Fibroblast of skin of scalp (primary cell): ENCODE measurements around the gene PXDN.

Source experiments
- DNase-seq: peaks from one replicate; pipeline ENCODE4 v3.0.0-alpha.2; 2013

The PXDN gene

GRCh38 chr2:1647417-1648240 lies 96.7 kb downstream of the PXDN start:
- no peak for DNase-seq

- no peak for DNase-seq
These were observed 98.4 kb downstream of the PXDN start for GRCh38 chr2:1645761-1646476.

- DNase-seq, result no peak
These were observed 99.9 kb downstream of the PXDN start for GRCh38 chr2:1644427-1644826.

- peak; percentile 42 for DNase-seq
These were observed 101.2 kb downstream of the PXDN start for GRCh38 chr2:1642993-1643619.

- peak; percentile 82 for DNase-seq
These were observed 102.1 kb downstream of the PXDN start for GRCh38 chr2:1642066-1642861.

- no peak for DNase-seq
These were observed 102.8 kb downstream of the PXDN start for GRCh38 chr2:1641523-1641922.

- DNase-seq, result no peak
These were observed 103.8 kb downstream of the PXDN start for GRCh38 chr2:1640301-1641135.

GRCh38 chr2:1639086-1639858 lies 105.0 kb downstream of the PXDN start:
- no peak for DNase-seq

- DNase-seq, result no peak
These were observed 105.9 kb downstream of the PXDN start for GRCh38 chr2:1638281-1638860.

GRCh38 chr2:1636791-1637415 lies 107.4 kb downstream of the PXDN start:
- no peak for DNase-seq

GRCh38 chr2:1635823-1636222 lies 108.5 kb downstream of the PXDN start:
- no peak for DNase-seq

GRCh38 chr2:1634681-1635341 lies 109.5 kb downstream of the PXDN start:
- DNase-seq, result no peak

GRCh38 chr2:1633936-1634587 lies 110.3 kb downstream of the PXDN start:
- DNase-seq, result no peak

- DNase-seq, result no peak
These were observed 111.1 kb downstream of the PXDN start for GRCh38 chr2:1633092-1633671.

- no peak for DNase-seq
These were observed 111.8 kb downstream of the PXDN start for GRCh38 chr2:1632510-1632909.

GRCh38 chr2:1632002-1632348 lies 112.3 kb downstream of the PXDN start:
- peak; percentile 80 for DNase-seq

GRCh38 chr2:1631292-1632001 lies 112.9 kb downstream of the PXDN start:
- no peak for DNase-seq

- DNase-seq, result peak; percentile 61
These were observed 115.4 kb downstream of the PXDN start for GRCh38 chr2:1628893-1629292.
